Subcutaneous adipose tissue (tissue), 4 donors: Measurements from ENCODE around the gene ASPG. TPM values are rescaled to one million over a fixed set of nuclear protein-coding genes. Genes with fewer than 3 reads are reported as not detected.

Experiments used
- CTCF ChIP-seq: fragments of 450-650 bp; IDR thresholded peaks from one replicate; pipeline ENCODE4 v1.5.1; 2016; ENCODE audit warnings: low read depth, mild to moderate bottlenecking, control low read depth, antibody characterized with exemption, moderate library complexity
- total RNA-seq, 4 donors: library from RNA; depleted of rRNA; stranded (reverse); fragments of >200 nt; gene quantifications; one replicate each; pipeline ENCODE4 v1.1.0, GENCODE V29; 2016

Gene ASPG
- total RNA-seq, 4 donors from 2014 or later, result 1.5 TPM; not detected in 3

GRCh38 chr14:104142136-104142945 lies 56.8 kb downstream of the ASPG start:
- no peak for TF ChIP-seq CTCF

DNA sequence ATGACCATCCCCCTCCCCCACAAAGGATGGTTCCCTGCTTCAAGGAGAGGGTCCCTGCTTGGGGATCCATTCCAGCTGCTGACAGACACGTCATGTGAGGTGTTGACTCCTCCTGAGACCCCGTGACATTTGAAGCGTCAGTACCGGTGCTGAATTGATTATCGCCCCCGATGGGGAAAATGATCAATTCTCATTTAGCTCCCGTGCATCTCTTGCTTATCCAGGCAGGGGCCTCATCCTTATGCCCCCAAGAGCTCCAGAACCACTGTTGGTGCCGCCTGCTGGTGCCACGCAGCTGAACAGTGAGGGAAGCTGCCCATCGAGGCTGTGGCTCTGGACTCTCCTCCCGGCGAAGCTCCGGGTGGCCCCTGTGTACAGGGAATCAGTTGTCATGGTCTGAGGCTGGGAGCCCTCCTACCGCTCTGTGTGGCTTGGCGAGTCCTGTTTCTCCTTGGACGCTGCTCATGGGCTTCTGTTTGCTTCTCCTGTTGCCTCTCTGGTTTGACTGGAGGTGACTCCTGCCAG lies 57.5 kb downstream of the ASPG start:
- TF ChIP-seq CTCF, result no peak

- TF ChIP-seq CTCF, result no peak
These were observed 58.3 kb downstream of the ASPG start for GRCh38 chr14:104143521-104144452.

DNA sequence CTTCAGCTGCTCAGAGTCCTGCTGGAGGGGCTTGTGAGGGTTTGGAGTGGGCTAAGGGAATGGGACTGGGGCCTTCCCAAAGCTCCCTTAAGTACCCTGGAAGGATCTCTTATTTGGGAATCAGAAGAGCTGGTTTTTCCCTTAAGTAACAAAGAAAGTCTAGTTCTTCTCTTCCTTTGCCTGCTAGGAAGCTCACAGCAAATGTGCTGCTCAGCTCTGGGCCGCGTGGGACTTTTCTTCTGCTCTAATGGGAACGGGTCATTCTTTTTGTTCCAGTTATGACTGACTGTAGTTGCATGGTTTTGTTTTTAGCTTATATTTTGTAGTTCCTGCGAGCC lies 58.9 kb downstream of the ASPG start:
- no peak for TF ChIP-seq CTCF

- TF ChIP-seq CTCF, result no peak
These were observed 59.7 kb downstream of the ASPG start for GRCh38 chr14:104144911-104145825.

GRCh38 chr14:104145826-104146601 lies 60.5 kb downstream of the ASPG start:
- TF ChIP-seq CTCF, result no peak
